Type B pancreatic cell (in vitro differentiated cells): ENCODE results near the gene TLL1. TPM values are rescaled to one million over a fixed set of nuclear protein-coding genes. Genes with fewer than 3 reads are reported as not detected.

Experiments used
- DNase-seq: peaks from one replicate; pipeline ENCODE4 v3.0.0; 2021; ENCODE audit warnings: mixed read lengths; ENCODE audit not compliant: unreplicated experiment; ENCODE audit errors: extremely low spot score
- H3K27ac Mint-ChIP-seq: 2 replicates; pipeline ENCODE4 v1.8.0; 2021; ENCODE audit warnings: mild to moderate bottlenecking, mixed read lengths
- H3K27me3 Mint-ChIP-seq: 2 replicates; pipeline ENCODE4 v1.8.0; 2021; ENCODE audit warnings: mixed read lengths
- H3K36me3 Mint-ChIP-seq: 2 replicates; pipeline ENCODE4 v1.8.0; 2021; ENCODE audit warnings: mixed read lengths
- H3K4me1 Mint-ChIP-seq: one replicate; pipeline ENCODE4 v1.8.0; 2021; ENCODE audit warnings: mixed read lengths; ENCODE audit not compliant: unreplicated experiment
- H3K4me3 Mint-ChIP-seq: 2 replicates; pipeline ENCODE4 v1.8.0; 2021; ENCODE audit warnings: mild to moderate bottlenecking, mixed read lengths
- H3K9me3 Mint-ChIP-seq: 2 replicates; pipeline ENCODE4 v1.8.0; 2021; ENCODE audit warnings: mixed read lengths
- CTCF ChIP-seq: fragments of 200-600 bp; sonication (generic); conservative IDR thresholded peaks from 2 replicates; pipeline ENCODE4 v1.5.0; 2021; ENCODE audit warnings: antibody characterized with exemption, mild to moderate bottlenecking
- total RNA-seq: library from RNA; stranded (reverse); gene quantifications from 2 replicates; pipeline ENCODE4 v1.2.1, GENCODE V29; 2021; ENCODE audit warnings: low replicate concordance

TLL1 gene
- total RNA-seq, 1 donor from 2014 or later, result 2.0 TPM

- H3K27me3 Mint-ChIP-seq, result no peaks in the 10 kb centered on the region
- H3K4me1 Mint-ChIP-seq, result no peaks in the 10 kb centered on the region
- H3K4me3 Mint-ChIP-seq, result no peak overlapping the region
- no peak overlapping the region for H3K27ac Mint-ChIP-seq
- DNase-seq, result no peak
- H3K9me3 Mint-ChIP-seq, result no peaks in the 10 kb centered on the region
- no peaks in the 10 kb centered on the region for H3K36me3 Mint-ChIP-seq
- TF ChIP-seq CTCF, result no peak
Measured at GRCh38 chr4:166066936-166067335, 193.9 kb downstream of the TLL1 start.

GRCh38 chr4:166067915-166068314 lies 194.9 kb downstream of the TLL1 start:
- H3K4me3 Mint-ChIP-seq, result no peak overlapping the region
- no peak overlapping the region for H3K27ac Mint-ChIP-seq
- H3K4me1 Mint-ChIP-seq, result no peaks in the 10 kb centered on the region
- no peak for DNase-seq
- H3K9me3 Mint-ChIP-seq, result no peaks in the 10 kb centered on the region
- H3K27me3 Mint-ChIP-seq, result no peaks in the 10 kb centered on the region
- no peaks in the 10 kb centered on the region for H3K36me3 Mint-ChIP-seq
- TF ChIP-seq CTCF, result no peak

- Mint-ChIP-seq H3K9me3 (no peaks in the 10 kb centered on the region), H3K27ac (no peak overlapping the region), H3K4me3 (no peak overlapping the region), H3K36me3 (no peaks in the 10 kb centered on the region), H3K4me1 (no peaks in the 10 kb centered on the region), H3K27me3 (peaks cover 4% of the 10 kb centered on the region)
- TF ChIP-seq CTCF, result no peak
- DNase-seq, result no peak
Measured at GRCh38 chr4:166073783-166074182, 200.7 kb downstream of the TLL1 start.

- no peak overlapping the region for H3K4me3 Mint-ChIP-seq
- no peaks in the 10 kb centered on the region for H3K36me3 Mint-ChIP-seq
- no peak for DNase-seq
- H3K27me3 Mint-ChIP-seq, result peaks cover 4% of the 10 kb centered on the region
- H3K4me1 Mint-ChIP-seq, result no peaks in the 10 kb centered on the region
- no peak overlapping the region for H3K27ac Mint-ChIP-seq
- TF ChIP-seq CTCF, result no peak
- H3K9me3 Mint-ChIP-seq, result no peaks in the 10 kb centered on the region
Measured at GRCh38 chr4:166075599-166075998, 202.6 kb downstream of the TLL1 start.

GRCh38 chr4:166077782-166078181 lies 204.7 kb downstream of the TLL1 start:
- Mint-ChIP-seq H3K27me3 (peaks cover 7% of the 10 kb centered on the region), H3K27ac (no peak overlapping the region), H3K36me3 (no peaks in the 10 kb centered on the region), H3K4me1 (no peaks in the 10 kb centered on the region), H3K4me3 (no peak overlapping the region), H3K9me3 (no peaks in the 10 kb centered on the region)
- no peak for DNase-seq
- TF ChIP-seq CTCF, result no peak

GRCh38 chr4:166078383-166078782 lies 205.3 kb downstream of the TLL1 start:
- TF ChIP-seq CTCF, result no peak
- no peak overlapping the region for H3K4me3 Mint-ChIP-seq
- peaks cover 7% of the 10 kb centered on the region for H3K27me3 Mint-ChIP-seq
- DNase-seq, result no peak
- H3K9me3 Mint-ChIP-seq, result no peaks in the 10 kb centered on the region
- H3K4me1 Mint-ChIP-seq, result no peaks in the 10 kb centered on the region
- no peaks in the 10 kb centered on the region for H3K36me3 Mint-ChIP-seq
- no peak overlapping the region for H3K27ac Mint-ChIP-seq
